BLaER1 treated with 17β-estradiol and CSF1 and Interleukin-3, amounts not matched to agents 10 nM and 100 nM (cell line): ENCODE results near the gene NKD2.

ENCODE experiments used
- H3K27ac ChIP-seq, 11 experiments: shearing (Covaris generic); formaldehyde crosslinking; 2 replicates each; pipeline ENCODE4 v1.8.1; 2022
- H3K27me3 ChIP-seq, 11 experiments: shearing (Covaris generic); formaldehyde crosslinking; 2 replicates each; pipeline ENCODE4 v1.8.1; 2022
- H3K36me3 ChIP-seq, 11 experiments: shearing (Covaris generic); formaldehyde crosslinking; 2 replicates each; pipeline ENCODE4 v1.8.1; 2022
- H3K4me1 ChIP-seq, 10 experiments: shearing (Covaris generic); formaldehyde crosslinking; 2 replicates each; pipeline ENCODE4 v1.8.1; 2022
- H3K4me2 ChIP-seq, 11 experiments: shearing (Covaris generic); formaldehyde crosslinking; 2 replicates each; pipeline ENCODE4 v1.8.1; 2022
- H3K4me3 ChIP-seq, 10 experiments: shearing (Covaris generic); formaldehyde crosslinking; 2 replicates each; pipeline ENCODE4 v1.8.1; 2022
- H3K9ac ChIP-seq, 11 experiments: shearing (Covaris generic); formaldehyde crosslinking; 2 replicates each; pipeline ENCODE4 v1.8.1; 2022
- H3K9me3 ChIP-seq, 11 experiments: shearing (Covaris generic); formaldehyde crosslinking; replicated peaks in 1 of 11; 2 replicates each; pipeline ENCODE4 v1.8.1; 2022
- H4K20me1 ChIP-seq, 11 experiments: shearing (Covaris generic); formaldehyde crosslinking; 2 replicates each; pipeline ENCODE4 v1.8.1; 2022
- Cebpa-rat ChIP-seq, 11 experiments: shearing (Covaris generic); IDR thresholded peaks; 2 replicates each; pipeline ENCODE4 v1.8.1; 2022

The NKD2 gene

GRCh38 chr5:980966-981365 lies 27.6 kb upstream of the NKD2 start:
- Histone ChIP-seq H3K9ac (no peak overlapping the region; a peak in 1 of 22 replicates), H3K27me3 (no peaks in the 10 kb centered on the region), H3K36me3 (0 out of 22 replicates have a peak, but pooled peaks cover 0 to 2% (median 0%) of the 10 kb centered on the region in 11 experiments), H3K4me1 (peaks cover 0 to 77% (median 58%) of the 10 kb centered on the region in 10 experiments; a peak in 18 of 20 replicates), H3K27ac (no peak overlapping the region), H4K20me1 (no peaks in the 10 kb centered on the region; a peak in 1 of 22 replicates), H3K4me3 (no peak overlapping the region), H3K4me2 (peak overlapping the region in 9 of 11 experiments; percentile 29 to 72 (median 53); a peak in 17 of 22 replicates), H3K9me3 (peaks cover 18 to 23% (median 19%) of the 10 kb centered on the region in 11 experiments)
- no peak for TF ChIP-seq Cebpa-rat (IDR thresholded peaks at IDR 0.05)

- H3K9me3 ChIP-seq: peaks cover 23 to 28% (median 24%) of the 10 kb centered on the region in 11 experiments
- H3K4me1 ChIP-seq: peaks cover 0 to 73% (median 58%) of the 10 kb centered on the region in 10 experiments; a peak in 18 of 20 replicates
- no peak overlapping the region; a peak in 1 of 22 replicates for H3K9ac ChIP-seq
- no peaks in the 10 kb centered on the region for H3K27me3 ChIP-seq
- peak overlapping the region in 8 of 11 experiments; percentile 46 to 72 (median 56); a peak in 15 of 22 replicates for H3K4me2 ChIP-seq
- H3K36me3 ChIP-seq: peaks cover 0 to 7% (median 0%) of the 10 kb centered on the region in 11 experiments; a peak in 2 of 22 replicates
- no peak for TF ChIP-seq Cebpa-rat (IDR thresholded peaks at IDR 0.05)
- H3K27ac ChIP-seq: no peak overlapping the region
- H3K4me3 ChIP-seq: no peak overlapping the region
- H4K20me1 ChIP-seq: no peaks in the 10 kb centered on the region; a peak in 1 of 22 replicates
Observed at GRCh38 chr5:981456-981855, 27.1 kb upstream of the NKD2 start.

GRCh38 chr5:982377-983237 lies 26.0 kb upstream of the NKD2 start:
- Histone ChIP-seq H3K27ac (no peak overlapping the region), H3K9me3 (peaks cover 29 to 39% (median 35%) of the 10 kb centered on the region in 11 experiments), H3K9ac (no peak overlapping the region), H3K4me3 (no peak overlapping the region), H3K36me3 (peaks cover 0 to 14% (median 0%) of the 10 kb centered on the region in 11 experiments; a peak in 3 of 22 replicates), H3K4me2 (peak overlapping the region in 7 of 11 experiments; percentile 19 to 46 (median 35); a peak in 10 of 22 replicates), H3K27me3 (no peaks in the 10 kb centered on the region), H4K20me1 (no peaks in the 10 kb centered on the region; a peak in 1 of 22 replicates), H3K4me1 (peaks cover 0 to 63% (median 53%) of the 10 kb centered on the region in 10 experiments; a peak in 18 of 20 replicates)
- no peak for TF ChIP-seq Cebpa-rat (IDR thresholded peaks at IDR 0.05)

- H3K9me3 ChIP-seq: peaks cover 29 to 45% (median 41%) of the 10 kb centered on the region in 11 experiments
- no peak overlapping the region for H3K9ac ChIP-seq
- H3K4me2 ChIP-seq: peak overlapping the region in 6 of 11 experiments; percentile 9 to 54 (median 40); a peak in 10 of 22 replicates
- H3K27ac ChIP-seq: no peak overlapping the region
- H4K20me1 ChIP-seq: no peaks in the 10 kb centered on the region
- no peaks in the 10 kb centered on the region for H3K27me3 ChIP-seq
- TF ChIP-seq Cebpa-rat (IDR thresholded peaks at IDR 0.05): no peak
- H3K4me1 ChIP-seq: peaks cover 0 to 59% (median 51%) of the 10 kb centered on the region in 10 experiments; a peak in 18 of 20 replicates
- no peak overlapping the region for H3K4me3 ChIP-seq
- H3K36me3 ChIP-seq: peaks cover 0 to 14% (median 0%) of the 10 kb centered on the region in 11 experiments; a peak in 3 of 22 replicates
Observed at GRCh38 chr5:983238-983524, 25.4 kb upstream of the NKD2 start.

GRCh38 chr5:983568-983967 lies 25.0 kb upstream of the NKD2 start:
- H4K20me1 ChIP-seq: no peaks in the 10 kb centered on the region
- no peak overlapping the region for H3K9ac ChIP-seq
- no peaks in the 10 kb centered on the region for H3K27me3 ChIP-seq
- no peak overlapping the region for H3K27ac ChIP-seq
- peaks cover 29 to 49% (median 43%) of the 10 kb centered on the region in 11 experiments for H3K9me3 ChIP-seq
- H3K4me3 ChIP-seq: no peak overlapping the region
- peak overlapping the region in 6 of 11 experiments; percentile 9 to 54 (median 40); a peak in 9 of 22 replicates for H3K4me2 ChIP-seq
- peaks cover under 1 to 57% (median 50%) of the 10 kb centered on the region in 10 experiments; a peak in 19 of 20 replicates for H3K4me1 ChIP-seq
- peaks cover 0 to 14% (median 0%) of the 10 kb centered on the region in 11 experiments; a peak in 3 of 22 replicates for H3K36me3 ChIP-seq
- TF ChIP-seq Cebpa-rat (IDR thresholded peaks at IDR 0.05): no peak

GRCh38 chr5:984774-985173 lies 23.8 kb upstream of the NKD2 start:
- Histone ChIP-seq H3K9ac (no peak overlapping the region), H3K4me3 (no peak overlapping the region), H4K20me1 (no peaks in the 10 kb centered on the region), H3K27me3 (no peaks in the 10 kb centered on the region), H3K4me2 (no peak overlapping the region), H3K4me1 (peaks cover 13 to 57% (median 50%) of the 10 kb centered on the region in 10 experiments), H3K9me3 (peaks cover 29 to 49% (median 43%) of the 10 kb centered on the region in 11 experiments), H3K27ac (no peak overlapping the region), H3K36me3 (peaks cover 0 to 14% (median 0%) of the 10 kb centered on the region in 11 experiments; a peak in 3 of 22 replicates)
- no peak for TF ChIP-seq Cebpa-rat (IDR thresholded peaks at IDR 0.05)

GRCh38 chr5:987761-988160 lies 20.8 kb upstream of the NKD2 start:
- no peak overlapping the region for H3K4me2 ChIP-seq
- H3K27me3 ChIP-seq: peaks cover 0 to 15% (median 0%) of the 10 kb centered on the region in 11 experiments; a peak in 5 of 22 replicates
- peaks cover 0 to 14% (median 0%) of the 10 kb centered on the region in 11 experiments; a peak in 3 of 22 replicates for H3K36me3 ChIP-seq

GRCh38 chr5:988322-988721 lies 20.3 kb upstream of the NKD2 start:
- Histone ChIP-seq H3K9ac (no peak overlapping the region), H3K4me1 (peaks cover 40 to 61% (median 57%) of the 10 kb centered on the region in 10 experiments), H3K27me3 (peaks cover 0 to 17% (median 0%) of the 10 kb centered on the region in 11 experiments; a peak in 5 of 22 replicates), H3K27ac (peak overlapping the region in 1 of 11 experiments; percentile 96; a peak in 1 of 22 replicates), H3K9me3 (peaks cover 29 to 49% (median 43%) of the 10 kb centered on the region in 11 experiments), H3K4me2 (peak overlapping the region in 9 of 11 experiments; percentile 88 to 99 (median 93); a peak in 12 of 22 replicates), H4K20me1 (peaks cover 0 to 4% (median 0%) of the 10 kb centered on the region in 11 experiments; a peak in 1 of 22 replicates), H3K4me3 (no peak overlapping the region), H3K36me3 (peaks cover 0 to 14% (median 0%) of the 10 kb centered on the region in 11 experiments; a peak in 3 of 22 replicates)
- no peak for TF ChIP-seq Cebpa-rat (IDR thresholded peaks at IDR 0.05)

More at GRCh38 chr5:987761-988160, 20.8 kb upstream of the NKD2 start:
- Histone ChIP-seq H3K9ac (no peak overlapping the region), H3K4me1 (peaks cover 39 to 61% (median 56%) of the 10 kb centered on the region in 10 experiments), H3K9me3 (peaks cover 29 to 49% (median 43%) of the 10 kb centered on the region in 11 experiments), H3K27ac (no peak overlapping the region), H4K20me1 (peaks cover 0 to 4% (median 0%) of the 10 kb centered on the region in 11 experiments; a peak in 1 of 22 replicates), H3K4me3 (no peak overlapping the region)
- no peak for TF ChIP-seq Cebpa-rat (IDR thresholded peaks at IDR 0.05)
